Measurements from ENCODE around the gene UTF1. TPM values are rescaled to one million over a fixed set of nuclear protein-coding genes. Genes with fewer than 3 reads are reported as not detected.

The UTF1 gene
- total RNA-seq, 1 donor from 2014 or later = 0.61 TPM

- peak; percentile 10 for DNase-seq
- peaks cover 5% of the 10 kb centered on the region for H3K9me3 Mint-ChIP-seq (ENCODE audit: unreplicated experiment)
- no peaks in the 10 kb centered on the region for H3K4me1 Mint-ChIP-seq (ENCODE audit: low read depth, unreplicated experiment)
- no peak overlapping the region for H3K27ac Mint-ChIP-seq (ENCODE audit: unreplicated experiment)
- no peak overlapping the region for H3K4me3 Mint-ChIP-seq (ENCODE audit: unreplicated experiment)
- H3K27me3 Mint-ChIP-seq (ENCODE audit: unreplicated experiment) = no peaks in the 10 kb centered on the region
- TF ChIP-seq CTCF (IDR thresholded peaks at IDR 0.05; ENCODE audit: partially characterized antibody, unreplicated experiment) = no peak
- peaks cover 5% of the 10 kb centered on the region for H3K36me3 Mint-ChIP-seq (ENCODE audit: unreplicated experiment)
These were observed 31.2 kb upstream of the UTF1 start for GRCh38 chr10:133198621-133199487.

- no peak for TF ChIP-seq CTCF (IDR thresholded peaks at IDR 0.05; ENCODE audit: partially characterized antibody, unreplicated experiment)
- peaks cover 1% of the 10 kb centered on the region for H3K9me3 Mint-ChIP-seq (ENCODE audit: unreplicated experiment)
- no peak overlapping the region for H3K27ac Mint-ChIP-seq (ENCODE audit: unreplicated experiment)
- DNase-seq = no peak
- peaks cover 4% of the 10 kb centered on the region for H3K36me3 Mint-ChIP-seq (ENCODE audit: unreplicated experiment)
- H3K4me3 Mint-ChIP-seq (ENCODE audit: unreplicated experiment) = no peak overlapping the region
- H3K4me1 Mint-ChIP-seq (ENCODE audit: low read depth, unreplicated experiment) = no peaks in the 10 kb centered on the region
- no peaks in the 10 kb centered on the region for H3K27me3 Mint-ChIP-seq (ENCODE audit: unreplicated experiment)
These were observed 30.5 kb upstream of the UTF1 start for GRCh38 chr10:133199488-133199885.

- H3K9me3 Mint-ChIP-seq (ENCODE audit: unreplicated experiment) = no peaks in the 10 kb centered on the region
- no peak for TF ChIP-seq CTCF (IDR thresholded peaks at IDR 0.05; ENCODE audit: partially characterized antibody, unreplicated experiment)
- no peak overlapping the region for H3K27ac Mint-ChIP-seq (ENCODE audit: unreplicated experiment)
- no peak overlapping the region for H3K4me3 Mint-ChIP-seq (ENCODE audit: unreplicated experiment)
- H3K4me1 Mint-ChIP-seq (ENCODE audit: low read depth, unreplicated experiment) = no peaks in the 10 kb centered on the region
- no peaks in the 10 kb centered on the region for H3K27me3 Mint-ChIP-seq (ENCODE audit: unreplicated experiment)
- peak; percentile 24 for DNase-seq
- no peaks in the 10 kb centered on the region for H3K36me3 Mint-ChIP-seq (ENCODE audit: unreplicated experiment)
These were observed 29.9 kb upstream of the UTF1 start for GRCh38 chr10:133199992-133200611.

GRCh38 chr10:133200621-133201031 is 29.4 kb upstream of the UTF1 start:
- no peak for DNase-seq
- H3K4me3 Mint-ChIP-seq (ENCODE audit: unreplicated experiment) = no peak overlapping the region
- H3K9me3 Mint-ChIP-seq (ENCODE audit: unreplicated experiment) = no peaks in the 10 kb centered on the region
- H3K27ac Mint-ChIP-seq (ENCODE audit: unreplicated experiment) = no peak overlapping the region
- H3K4me1 Mint-ChIP-seq (ENCODE audit: low read depth, unreplicated experiment) = no peaks in the 10 kb centered on the region
- TF ChIP-seq CTCF (IDR thresholded peaks at IDR 0.05; ENCODE audit: partially characterized antibody, unreplicated experiment) = no peak
- no peaks in the 10 kb centered on the region for H3K36me3 Mint-ChIP-seq (ENCODE audit: unreplicated experiment)
- no peaks in the 10 kb centered on the region for H3K27me3 Mint-ChIP-seq (ENCODE audit: unreplicated experiment)
